ENCODE data around the gene HYAL2.
"Not testable (repeated sequence)": the region's sequence is repeated elsewhere in the genome, so short reads cannot be mapped to it uniquely, and the experiment has no call there.

Gene HYAL2

GRCh38 chr3:50312041-50312440 lies 10.5 kb downstream of the HYAL2 start:
- not testable (repeated sequence) for DNase-seq (ENCODE audit: low read depth in 2 of 2)

GRCh38 chr3:50304601-50305000 lies 17.9 kb downstream of the HYAL2 start:
- DNase-seq (ENCODE audit: low read depth in 2 of 2) = no peak

DNA sequence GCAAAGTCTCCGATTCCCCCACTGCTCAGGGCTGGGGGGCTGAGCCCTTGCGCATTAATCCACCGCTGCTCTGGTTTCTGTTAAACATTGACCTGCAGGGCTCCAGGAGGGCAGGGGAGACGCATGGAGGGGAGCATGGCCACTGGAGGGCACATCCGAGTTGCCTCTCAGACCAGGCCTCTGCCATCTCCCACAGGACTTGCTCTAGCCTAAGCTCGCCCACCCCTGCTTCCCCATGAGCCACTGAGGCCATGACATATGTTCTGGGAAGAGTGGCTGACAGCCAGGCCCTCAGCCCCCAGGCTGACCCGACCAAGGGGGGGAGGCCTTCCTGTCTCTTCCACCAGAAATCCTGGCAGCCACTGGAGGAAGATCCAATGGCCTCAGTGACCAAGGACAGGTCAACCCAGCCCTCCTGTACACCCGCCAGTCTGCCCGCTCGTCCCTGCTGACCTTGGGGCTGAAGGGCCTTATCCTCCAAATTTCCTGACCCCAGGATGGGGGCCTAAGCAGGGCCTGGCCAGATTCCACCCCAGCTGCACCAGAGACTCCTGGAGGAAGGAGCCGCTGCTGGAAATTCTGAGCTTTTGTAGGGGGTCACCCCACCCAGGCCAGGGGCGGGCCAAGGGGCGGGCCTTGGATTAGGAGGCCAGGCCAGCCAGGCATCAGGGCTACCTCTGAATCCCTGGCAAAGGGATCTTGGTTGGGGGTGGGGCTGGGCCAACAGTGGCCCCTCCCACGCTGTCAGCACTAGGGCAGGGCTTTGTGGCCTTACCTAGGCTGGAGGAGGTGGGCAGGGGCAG lies 19.3 kb downstream of the HYAL2 start, which contains the start of gene HYAL1:
TSS of gene HYAL1 (minus strand) at position 562 of the 803 bp plus-strand sequence. CDS start 618 bp downstream, outside the sequence.
- DNase-seq (ENCODE audit: low read depth in 2 of 2) = no peak

DNA sequence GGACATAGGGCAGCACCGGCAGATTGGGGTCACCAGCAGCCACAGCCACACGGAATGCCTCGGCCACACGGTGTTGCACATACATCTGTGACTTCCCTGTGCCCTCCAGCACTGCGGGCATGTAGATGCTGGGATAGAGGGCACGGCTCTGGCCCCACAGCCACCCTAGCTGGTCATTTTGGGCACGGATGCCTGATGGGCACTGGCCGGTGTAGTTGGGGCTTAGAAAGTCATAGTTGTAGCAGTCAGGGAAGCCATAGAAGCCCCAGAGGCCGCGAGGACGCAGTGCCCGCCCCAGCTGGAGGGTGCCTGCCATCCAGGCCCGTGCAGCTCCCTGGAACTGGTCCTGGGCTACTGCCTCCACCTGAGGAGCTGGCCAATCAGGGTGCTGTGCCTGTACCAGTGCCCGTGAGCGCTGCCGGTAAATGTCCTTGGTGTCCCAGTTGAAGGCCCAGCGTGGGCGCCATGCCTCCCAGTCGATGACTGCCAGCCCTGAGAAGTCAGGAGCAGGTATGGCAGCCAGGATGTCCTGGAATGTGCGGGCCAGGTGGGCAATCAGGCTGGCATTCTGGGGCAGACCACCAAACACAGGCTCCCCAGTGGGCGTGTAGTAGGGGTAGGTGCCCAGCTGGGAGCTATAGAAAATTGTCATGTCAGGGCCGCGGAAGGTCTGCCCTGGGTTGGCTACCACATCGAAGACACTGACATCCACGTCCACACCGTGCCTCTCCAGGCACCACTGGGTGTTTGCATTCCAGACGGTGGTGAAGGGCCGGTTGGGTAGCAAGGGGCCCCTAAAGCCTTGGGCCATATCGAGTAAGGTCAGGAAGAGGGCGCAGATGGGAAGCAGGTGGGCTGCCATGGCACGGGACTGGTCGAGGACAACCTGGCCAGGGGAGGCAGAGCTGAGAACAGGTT lies 20.2 kb downstream of the HYAL2 start:
- DNase-seq (ENCODE audit: low read depth in 2 of 2) = no peak

DNA sequence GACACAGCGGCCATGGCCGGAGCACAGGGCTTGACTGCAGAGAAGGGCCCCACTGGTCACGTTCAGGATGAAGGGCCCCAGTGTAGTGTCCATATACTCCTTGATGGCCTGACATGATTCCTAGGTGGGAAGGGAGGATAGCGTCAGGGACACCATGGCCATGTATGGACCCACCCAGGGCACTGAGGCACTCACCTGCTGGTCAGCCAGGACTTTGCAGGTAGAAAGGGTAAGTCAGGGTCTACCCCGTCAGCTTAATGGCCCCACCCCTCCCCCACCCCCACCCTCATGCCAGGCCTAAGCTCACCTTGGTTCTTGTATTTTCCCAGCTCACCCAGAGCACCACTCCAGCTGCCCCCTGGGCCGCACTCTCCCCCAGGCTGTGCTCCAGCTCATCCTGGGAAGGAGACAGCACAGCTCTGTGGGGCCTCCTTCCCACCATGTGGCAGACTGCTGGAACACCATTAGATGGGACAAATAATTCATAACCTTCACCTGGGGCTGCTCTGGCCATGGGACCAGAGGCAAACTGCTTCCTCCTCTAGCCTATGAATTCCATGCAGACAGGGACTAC lies 21.8 kb downstream of the HYAL2 start:
- DNase-seq (ENCODE audit: low read depth in 2 of 2) = no peak

- no peak for DNase-seq (ENCODE audit: low read depth in 2 of 2)
Observed at GRCh38 chr3:50299929-50300680, 22.4 kb downstream of the HYAL2 start.

DNA sequence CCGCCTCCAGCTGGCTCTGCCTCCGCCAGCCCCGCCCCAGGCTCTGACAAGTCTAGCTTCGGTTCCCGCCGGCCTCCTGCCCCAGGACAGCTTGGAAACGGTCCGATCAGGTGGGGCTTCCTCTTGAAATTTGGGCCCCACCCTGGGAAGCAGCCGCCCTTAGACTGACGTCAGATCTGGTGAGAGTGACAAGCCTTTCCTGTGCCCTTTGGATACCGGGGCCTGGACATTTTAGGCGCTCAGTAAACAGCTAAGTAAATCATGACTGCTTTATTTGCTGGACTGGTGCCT lies 23.0 kb downstream of the HYAL2 start:
- no peak for DNase-seq (ENCODE audit: low read depth in 2 of 2)

DNA sequence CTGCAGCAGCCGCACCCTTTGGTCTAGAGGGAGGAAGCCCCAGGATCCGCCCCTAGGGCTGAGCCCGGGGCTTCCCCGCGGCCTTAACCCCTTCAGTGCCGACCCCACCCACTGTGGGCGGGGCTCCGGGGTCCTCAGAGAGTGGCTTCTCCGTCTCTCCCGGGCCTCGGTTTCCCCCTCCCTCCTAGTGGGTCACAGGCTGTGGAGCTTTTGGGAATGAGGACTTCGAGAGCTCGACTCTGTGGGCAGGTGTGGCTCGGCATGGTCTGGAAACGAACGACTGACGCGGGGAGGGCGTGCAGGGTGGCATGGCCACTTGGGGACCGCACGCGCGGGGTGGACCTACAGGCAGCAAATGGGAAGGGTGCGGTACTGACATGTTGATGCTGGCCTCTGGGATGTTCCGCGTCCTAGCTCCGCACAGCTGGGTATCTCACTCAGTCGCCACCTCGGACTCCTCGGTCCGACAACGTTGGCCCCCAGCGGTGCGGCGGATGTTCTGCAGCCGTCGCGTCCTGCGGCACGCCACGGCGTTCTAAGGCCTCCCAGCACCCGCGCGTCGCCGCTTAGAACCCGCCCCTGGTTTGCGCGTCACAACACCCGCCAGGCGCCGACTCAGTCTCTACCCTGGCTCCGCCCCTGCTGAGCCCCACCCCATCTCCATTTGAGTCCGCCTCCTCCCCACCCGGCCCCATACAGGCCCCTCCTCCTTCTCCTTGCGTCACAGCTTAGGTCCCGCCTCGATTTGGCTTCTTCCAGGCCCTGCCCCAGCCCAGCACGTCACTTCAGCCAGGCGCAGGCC lies 23.5 kb downstream of the HYAL2 start, which contains the start of the genes HYAL3 and NAA80:
TSS of gene HYAL3 (minus strand) at position 570 of the 802 bp plus-strand sequence. CDS start 3,803 bp downstream, outside the sequence.
TSS of gene NAA80 (minus strand) at position 570 of the 802 bp plus-strand sequence. CDS start 1,942 bp downstream, outside the sequence.
- peak; percentile 99 to 100 for DNase-seq (ENCODE audit: low read depth in 2 of 2)

DNA sequence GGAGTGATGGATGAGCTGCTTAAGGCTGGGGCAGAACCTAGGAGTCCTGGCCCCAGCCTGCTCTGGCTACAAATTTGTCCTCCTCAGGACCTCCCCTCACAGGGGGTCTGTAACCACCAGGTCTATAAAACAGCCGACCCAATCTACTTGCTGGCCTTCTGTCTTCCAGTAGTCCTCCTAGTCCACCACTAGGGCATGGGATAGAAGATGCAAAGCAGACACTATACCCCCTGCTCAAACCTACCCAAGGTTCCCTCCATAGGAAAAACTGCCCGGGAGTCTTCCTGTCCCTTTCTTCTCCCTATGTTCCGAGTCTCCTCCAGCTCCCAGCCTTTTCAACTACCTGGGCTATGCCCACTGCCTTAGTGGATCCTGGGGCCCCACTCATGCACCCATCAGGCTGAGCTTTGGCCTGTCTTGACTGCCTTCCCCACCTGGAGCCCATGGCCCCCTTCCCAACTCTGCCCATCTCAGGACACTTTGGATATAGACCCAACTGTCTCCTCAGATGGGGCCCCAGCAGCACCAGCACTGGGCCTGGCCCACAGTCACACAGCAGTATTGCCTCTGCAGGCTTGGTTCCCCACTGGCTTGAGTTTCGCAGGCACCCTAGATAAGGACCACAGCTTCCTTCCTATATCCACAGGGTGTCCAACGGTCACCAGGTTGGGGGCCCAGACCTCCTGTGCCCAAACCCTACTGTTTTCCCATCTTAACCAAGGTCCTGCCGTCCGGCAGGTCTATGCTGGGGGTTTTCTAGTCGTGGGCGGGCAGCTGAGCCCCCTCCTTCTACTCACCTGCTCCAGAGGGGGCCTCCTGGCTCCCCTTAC lies 24.4 kb downstream of the HYAL2 start:
- no peak for DNase-seq (ENCODE audit: low read depth in 2 of 2)

- no peak for DNase-seq (ENCODE audit: low read depth in 2 of 2)
Observed at GRCh38 chr3:50297384-50297775, 25.2 kb downstream of the HYAL2 start.

DNA sequence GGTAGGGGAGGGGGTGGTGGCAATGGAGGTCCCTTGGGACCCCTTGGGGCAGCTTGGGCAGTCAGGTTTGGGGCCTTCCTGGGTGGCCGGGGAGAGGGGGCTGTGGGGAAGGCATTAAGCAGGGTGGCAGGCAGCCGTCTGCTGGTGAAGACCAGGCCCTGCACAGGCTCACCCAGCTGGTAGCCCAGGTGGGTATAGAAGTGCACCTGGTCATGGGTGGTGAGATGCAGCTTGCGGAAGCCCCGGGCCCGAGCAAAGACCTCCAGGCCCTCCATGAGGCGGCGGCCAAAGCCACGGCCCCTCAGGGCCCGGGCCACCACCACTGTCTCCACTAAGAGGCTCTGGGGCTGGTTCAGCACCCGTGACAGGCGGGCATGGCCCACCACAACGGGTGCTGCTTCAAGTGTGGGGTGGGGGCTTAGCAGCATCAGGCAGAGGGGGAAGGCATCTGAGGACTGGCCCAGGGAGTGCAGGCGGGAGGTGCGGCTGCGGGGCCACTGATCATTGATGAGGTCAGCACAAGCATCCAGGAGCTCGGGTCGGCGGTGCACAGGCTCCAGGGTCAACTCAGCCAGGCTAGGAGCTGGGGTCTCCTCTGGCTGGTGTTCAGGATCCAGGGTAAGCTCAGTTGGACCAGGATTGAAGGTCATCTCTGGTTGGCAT lies 25.7 kb downstream of the HYAL2 start:
- DNase-seq (ENCODE audit: low read depth in 2 of 2) = no peak

GRCh38 chr3:50295553-50296431 lies 26.8 kb downstream of the HYAL2 start:
- no peak for DNase-seq (ENCODE audit: low read depth in 2 of 2)

- DNase-seq (ENCODE audit: low read depth in 2 of 2) = no peak
Observed at GRCh38 chr3:50294492-50295403, 27.8 kb downstream of the HYAL2 start.

DNA sequence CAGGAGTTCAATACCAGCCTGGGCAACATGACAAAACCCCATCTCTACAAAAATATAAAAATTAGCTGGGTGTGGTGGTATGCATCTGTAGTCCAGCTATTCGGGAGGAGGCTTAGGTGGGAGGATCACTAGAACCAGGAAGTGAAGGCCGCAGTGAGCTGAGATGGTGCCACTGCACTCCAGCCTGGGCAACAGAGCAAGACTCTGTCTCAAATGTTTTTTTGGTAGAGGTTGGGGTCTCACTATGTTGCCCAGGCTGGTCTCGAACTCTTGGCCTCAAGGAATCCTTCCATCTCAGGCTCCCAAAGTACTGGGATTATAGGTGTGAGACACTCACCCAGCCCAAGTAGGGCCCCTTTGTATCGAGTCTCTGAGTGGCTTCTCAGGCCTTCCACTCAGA lies 28.5 kb downstream of the HYAL2 start:
- no peak for DNase-seq (ENCODE audit: low read depth in 2 of 2)

GRCh38 chr3:50293079-50293801 lies 29.3 kb downstream of the HYAL2 start:
- DNase-seq (ENCODE audit: low read depth in 2 of 2) = no peak
